CD4-positive, alpha-beta T cell treated with Interleukin-2 at 100 ng/mL for 4 hours (primary cell): ENCODE results near the gene STXBP1.
"Not testable (repeated sequence)": the region's sequence is repeated elsewhere in the genome, so short reads cannot be mapped to it uniquely, and the experiment has no call there.

Experiments
- DNase-seq: peaks from one replicate; pipeline ENCODE4 v3.0.0-alpha.2; 2020; ENCODE audit warnings: low spot score

STXBP1 gene

GRCh38 chr9:127614961-127615360 lies 2.9 kb downstream of the STXBP1 start:
- no peak for DNase-seq

- DNase-seq, result not testable (repeated sequence)
Observed at GRCh38 chr9:127621339-127621970, 9.4 kb downstream of the STXBP1 start.

GRCh38 chr9:127626752-127627493 lies 14.8 kb downstream of the STXBP1 start:
- no peak for DNase-seq

- no peak for DNase-seq
Observed at GRCh38 chr9:127627494-127627855, 15.4 kb downstream of the STXBP1 start.

- DNase-seq, result no peak
Observed at GRCh38 chr9:127628758-127629467, 16.8 kb downstream of the STXBP1 start.

GRCh38 chr9:127629468-127630081 lies 17.5 kb downstream of the STXBP1 start:
- no peak for DNase-seq

DNA sequence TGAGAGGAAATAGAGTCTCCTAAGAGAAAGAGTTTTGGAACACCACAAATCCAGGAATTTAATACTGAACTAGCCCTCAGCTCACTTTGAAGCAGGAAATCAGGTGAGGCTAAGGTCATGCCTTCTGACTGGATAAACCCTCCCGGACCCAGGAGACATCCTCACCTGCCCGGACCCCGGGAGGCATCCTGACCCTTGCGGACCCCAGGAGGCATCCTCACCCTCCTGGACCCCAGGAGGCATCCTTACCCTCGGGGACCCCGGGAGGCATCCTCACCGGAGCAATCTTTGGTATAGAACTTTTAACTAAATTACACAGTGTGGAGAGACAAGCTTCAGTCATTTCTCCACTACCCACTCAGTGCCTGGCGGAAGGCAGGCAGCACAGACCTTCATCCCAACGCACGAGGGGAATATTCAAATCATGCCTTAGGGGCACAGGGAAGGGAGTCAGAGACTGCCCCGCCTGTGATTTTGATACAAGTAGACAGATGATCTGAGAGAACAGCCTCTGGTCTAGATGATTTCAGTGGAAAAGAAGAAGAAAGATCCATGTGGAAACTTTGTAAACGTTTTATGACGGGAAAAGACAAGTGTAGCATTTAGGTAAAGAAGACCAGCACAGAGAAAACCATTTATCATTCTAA lies 21.3 kb downstream of the STXBP1 start:
- no peak for DNase-seq

GRCh38 chr9:127634021-127634420 lies 21.9 kb downstream of the STXBP1 start:
- DNase-seq, result no peak

DNA sequence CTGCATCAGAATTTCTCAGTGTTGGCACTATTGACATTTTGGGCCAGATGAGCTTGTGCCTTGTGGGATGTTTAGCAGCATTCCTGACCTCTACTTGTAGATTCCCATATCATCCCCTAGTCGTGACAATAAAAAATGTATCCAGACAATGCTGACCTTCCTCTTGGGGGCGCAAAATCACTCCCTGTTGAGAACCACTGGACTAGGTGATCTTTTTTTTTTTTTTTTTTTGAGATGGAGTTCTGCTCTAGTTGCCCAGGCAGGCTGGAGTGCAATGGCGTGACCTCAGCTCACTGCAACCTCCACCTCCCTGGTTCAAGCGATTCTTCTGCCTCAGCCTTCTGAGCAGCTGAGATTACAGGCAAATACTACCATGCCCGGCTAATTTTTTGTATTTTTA lies 22.6 kb downstream of the STXBP1 start:
- no peak for DNase-seq

DNA sequence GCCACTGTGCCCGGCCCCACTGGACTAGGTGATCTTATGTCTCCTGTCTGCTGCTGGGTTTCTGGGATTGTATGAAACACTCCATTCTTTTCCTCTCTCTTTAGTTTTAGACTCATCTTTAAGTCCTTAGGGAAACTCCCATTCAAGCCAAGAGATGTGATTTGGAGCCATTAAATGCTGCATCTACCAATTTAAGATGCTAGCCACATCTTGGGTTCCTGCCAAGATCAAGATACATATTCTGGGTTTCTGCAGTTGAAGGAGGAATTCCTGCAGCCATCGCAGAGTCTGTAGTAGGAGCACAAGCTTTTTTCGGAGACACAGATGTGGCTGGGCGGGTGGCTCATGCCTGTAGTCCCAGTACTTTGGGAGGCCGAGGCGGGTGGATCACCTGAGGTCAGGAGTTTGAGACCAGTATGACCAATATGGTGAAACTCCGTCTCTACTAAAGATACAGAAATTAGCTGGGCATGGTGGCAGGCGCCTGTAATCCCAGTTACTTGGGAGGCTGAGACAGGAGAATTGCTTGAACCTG lies 23.2 kb downstream of the STXBP1 start:
- DNase-seq, result no peak

- no peak for DNase-seq
Observed at GRCh38 chr9:127637322-127637847, 25.3 kb downstream of the STXBP1 start.

GRCh38 chr9:127640908-127641545 lies 28.9 kb downstream of the STXBP1 start:
- DNase-seq, result no peak

DNA sequence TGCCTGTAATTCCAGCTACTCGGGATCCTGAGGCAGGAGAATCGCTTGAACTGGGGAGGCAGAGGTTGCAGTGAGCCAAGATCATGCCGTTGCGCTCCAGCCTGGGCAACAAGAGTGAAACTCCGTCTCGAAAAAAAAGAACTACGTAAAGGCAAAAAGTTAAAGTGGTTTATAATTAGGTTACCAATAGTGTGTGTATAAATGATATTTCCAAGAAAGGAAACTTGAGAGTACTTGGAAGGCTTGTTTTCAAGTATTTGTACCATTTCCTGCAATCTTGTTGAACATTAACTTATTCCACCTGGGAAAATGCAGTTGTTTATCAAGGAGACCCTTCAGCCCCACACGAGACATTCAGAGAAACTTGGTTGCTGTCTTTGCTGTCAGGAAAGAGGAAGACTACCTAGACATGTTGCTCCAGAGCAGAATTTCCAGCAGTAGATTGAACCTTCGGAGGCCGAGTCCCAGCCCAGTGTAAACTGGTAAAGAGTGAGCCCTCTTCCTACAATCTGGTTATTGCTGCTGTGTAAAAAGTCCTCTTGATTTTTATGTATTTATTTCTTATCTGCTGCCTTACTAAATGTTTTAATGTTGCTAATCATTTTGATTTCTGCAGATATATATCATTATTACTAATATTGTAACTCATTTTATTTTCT lies 30.1 kb downstream of the STXBP1 start:
- DNase-seq, result no peak

DNA sequence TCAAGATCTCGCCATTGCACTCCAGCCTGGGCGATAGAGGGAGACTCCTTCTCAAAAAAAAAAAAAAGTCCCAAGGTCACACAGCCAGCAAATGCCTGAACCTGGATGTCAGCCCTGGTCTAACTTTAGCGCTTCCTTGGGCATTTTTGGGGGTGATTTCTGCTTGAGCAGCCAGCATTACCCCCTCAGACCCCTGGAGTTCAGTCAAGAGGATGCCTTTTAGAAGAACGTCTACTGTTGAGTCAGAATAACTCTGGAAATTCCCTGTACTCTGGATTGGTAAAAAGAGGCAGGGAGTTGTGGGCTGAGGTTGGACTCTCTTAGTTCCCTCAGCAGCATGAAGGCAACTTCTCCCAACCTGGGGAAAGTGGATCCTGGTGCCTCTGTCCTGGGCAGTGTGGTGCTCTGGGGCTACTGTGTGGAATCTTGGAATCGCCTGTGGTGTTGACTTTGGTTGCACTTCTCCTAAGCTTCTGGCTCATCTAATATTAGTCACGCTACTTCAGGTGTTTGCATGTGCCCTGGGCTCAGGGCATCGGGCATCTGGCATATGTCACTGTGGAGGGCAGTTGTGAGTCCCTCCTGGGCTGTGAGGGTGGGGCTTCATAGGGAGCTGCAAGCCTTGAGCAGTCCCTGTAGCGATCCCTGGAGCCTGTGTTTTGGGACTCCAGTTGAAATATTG lies 32.2 kb downstream of the STXBP1 start:
- no peak for DNase-seq

DNA sequence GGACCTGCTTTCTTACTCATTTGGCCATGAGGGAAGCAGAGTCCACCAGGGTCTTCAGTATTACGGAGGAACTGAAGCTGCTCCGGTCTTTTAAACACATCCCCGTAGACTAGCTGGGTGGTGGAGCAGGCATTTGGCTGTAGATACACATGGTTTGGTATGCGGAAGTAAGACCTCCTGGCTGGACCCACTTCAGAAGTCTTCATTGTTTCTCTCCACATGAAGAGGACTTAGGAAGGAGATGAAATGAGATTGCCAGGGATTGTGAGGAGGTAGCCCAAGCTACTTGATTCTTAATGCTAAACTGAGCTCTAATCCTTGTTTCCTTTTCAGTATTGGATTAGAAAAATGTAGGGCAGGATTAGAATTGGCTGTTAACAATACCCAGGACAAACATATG lies 32.9 kb downstream of the STXBP1 start:
- no peak for DNase-seq

DNA sequence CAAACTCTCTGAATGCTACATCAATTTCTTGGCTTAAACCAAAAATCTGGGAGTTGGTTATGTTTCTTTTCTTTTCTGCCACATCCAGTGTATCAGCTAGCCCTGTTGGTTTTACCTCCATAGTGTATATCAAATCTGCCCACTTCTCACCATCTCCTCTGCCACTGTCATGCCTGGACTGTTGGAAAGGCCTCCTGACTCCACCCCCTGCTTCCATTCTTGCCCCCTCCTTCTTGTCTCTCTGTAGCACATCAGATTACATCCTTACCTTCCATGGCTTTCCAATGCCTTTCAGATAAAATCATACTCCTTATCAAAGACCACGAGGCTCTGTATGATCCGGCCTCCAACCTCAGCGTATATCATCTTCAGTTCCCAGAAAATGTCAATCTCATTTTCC lies 35.4 kb downstream of the STXBP1 start:
- no peak for DNase-seq

GRCh38 chr9:127650518-127650917 lies 38.4 kb downstream of the STXBP1 start:
- no peak for DNase-seq

DNA sequence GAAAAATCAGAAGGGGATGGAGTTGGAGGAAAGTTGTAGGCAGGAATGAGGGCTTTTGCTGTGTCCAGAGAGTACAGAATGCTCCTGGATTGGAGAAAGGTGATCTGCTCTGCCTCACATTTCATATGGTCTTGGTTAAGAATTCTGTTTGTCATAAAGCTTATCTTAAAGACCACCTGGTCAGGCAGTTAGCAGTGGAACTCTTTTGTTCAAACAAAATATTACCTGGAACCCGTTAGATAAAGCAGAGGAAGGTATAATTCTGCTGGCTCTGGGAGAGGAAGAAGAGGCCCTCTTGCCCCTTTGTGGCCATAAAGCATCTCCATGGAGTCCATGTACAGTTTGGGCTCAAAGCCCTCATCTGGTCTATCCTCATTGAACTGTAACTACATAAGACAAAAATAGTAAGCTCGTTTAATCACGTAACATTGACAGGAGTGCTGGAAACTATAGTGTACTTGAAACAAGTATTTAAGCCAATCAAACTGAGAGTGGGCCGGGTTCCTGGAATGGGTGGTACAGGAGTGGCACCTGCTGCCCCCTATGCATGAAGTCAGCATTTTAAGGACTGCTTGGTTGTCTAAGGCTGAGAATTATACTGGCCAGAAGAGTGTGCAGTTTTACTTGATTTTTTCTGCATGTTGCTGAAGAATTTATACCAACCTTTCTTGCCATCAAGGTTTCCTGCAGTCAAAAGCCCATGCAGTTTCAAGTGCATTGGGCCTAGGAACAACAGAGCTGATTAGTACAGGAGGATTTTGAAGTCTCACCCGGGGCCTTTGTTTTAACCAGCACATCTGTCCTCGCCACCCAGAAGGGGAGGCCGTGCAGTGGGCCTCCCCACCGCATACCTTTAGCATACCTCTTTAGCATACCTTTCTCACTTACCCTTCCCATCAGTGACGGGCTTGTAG lies 39.9 kb downstream of the STXBP1 start:
- no peak for DNase-seq

DNA sequence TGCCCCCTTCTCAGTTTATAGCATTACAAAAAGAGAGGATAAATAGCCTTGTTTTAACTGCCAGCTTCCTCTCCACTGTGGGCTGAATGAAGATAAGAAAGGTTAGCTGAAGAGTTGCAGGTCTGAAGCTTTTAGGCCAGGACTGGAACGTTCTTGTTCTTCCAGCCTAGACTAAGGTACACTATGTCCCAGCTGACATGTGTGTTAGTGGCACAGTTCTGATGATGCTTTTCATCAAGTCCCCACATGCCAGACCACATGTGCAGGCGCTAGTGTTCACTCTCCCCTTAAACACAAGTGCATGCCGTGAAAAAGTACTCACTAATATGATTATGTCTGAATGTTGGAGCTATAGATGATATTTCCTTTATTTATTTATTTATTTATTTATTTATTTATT lies 40.7 kb downstream of the STXBP1 start:
- DNase-seq, result no peak
